Common myeloid progenitor, CD34-positive (primary cell): ENCODE data around the gene NEK1.
"Not testable (repeated sequence)": the region's sequence is repeated elsewhere in the genome, so short reads cannot be mapped to it uniquely, and the experiment has no call there.

Source experiments
- CTCF ChIA-PET: fragments of 350-600 bp; sonication (Branson Sonifier 250); formaldehyde crosslinking; loops from one replicate; lab custom pipeline; 2021; ENCODE audit warnings: antibody characterized with exemption; lab: Charles Lee
- POLR2A ChIA-PET: fragments of 350-600 bp; sonication (Branson Sonifier 250); formaldehyde crosslinking; loops from one replicate; lab custom pipeline; 2021; ENCODE audit warnings: antibody characterized with exemption; lab: Charles Lee
- DNase-seq, 3 donors: peaks; one replicate each; pipeline versions ENCODE4 v3.0.0 to v3.0.0-alpha.2; 2013
- H3K27ac ChIP-seq, 2 experiments: 1 replicate in 1 of 2; 2 replicates in 1 of 2; pipeline ENCODE4 v1.7.0; 2013; ENCODE audit warnings: inconsistent platforms in 2 of 2, low read length in 2 of 2, mild to moderate bottlenecking in 2 of 2, low read depth in 1 of 2, moderate library complexity in 1 of 2; ENCODE audit not compliant: severe bottlenecking in 2 of 2, insufficient read depth in 1 of 2, poor library complexity in 1 of 2
- H3K27me3 ChIP-seq, 5 experiments: replicated peaks in 2 of 5; 1 replicate in 3 of 5; 2 replicates in 2 of 5; pipeline versions ENCODE4 v1.6.1 to v1.7.0; 2013; ENCODE audit warnings: low read length in 4 of 5, mild to moderate bottlenecking in 2 of 5, moderate library complexity in 2 of 5, inconsistent platforms in 1 of 5; ENCODE audit not compliant: insufficient read depth in 5 of 5, control insufficient read depth in 4 of 5
- H3K36me3 ChIP-seq, 4 experiments: 1 replicate in 2 of 4; 2 replicates in 2 of 4; pipeline versions ENCODE4 v1.6.1 to v1.7.0; 2013; ENCODE audit warnings: low read length in 3 of 4, control low read depth in 1 of 4, mild to moderate bottlenecking in 1 of 4; ENCODE audit not compliant: control insufficient read depth in 4 of 4, insufficient read depth in 4 of 4
- H3K4me1 ChIP-seq, 4 experiments: 1 replicate in 3 of 4; 2 replicates in 1 of 4; pipeline versions ENCODE4 v1.6.1 to v1.7.1; 2013; ENCODE audit warnings: low read length in 3 of 4, mild to moderate bottlenecking in 3 of 4, control low read depth in 1 of 4, inconsistent platforms in 1 of 4, moderate library complexity in 1 of 4; ENCODE audit not compliant: control insufficient read depth in 4 of 4, insufficient read depth in 4 of 4; ENCODE audit errors: control extremely low read depth in 1 of 4
- H3K4me3 ChIP-seq, 7 experiments: 1 replicate in 4 of 7; 2 replicates in 3 of 7; pipeline versions ENCODE4 v1.5.1 to v1.7.0; 2013; ENCODE audit warnings: mild to moderate bottlenecking in 7 of 7, low read length in 6 of 7, moderate library complexity in 6 of 7, inconsistent platforms in 2 of 7, low read depth in 2 of 7, control low read depth in 1 of 7; ENCODE audit not compliant: insufficient read depth in 4 of 7, control insufficient read depth in 1 of 7; ENCODE audit errors: extremely low read depth in 1 of 7
- H3K9me3 ChIP-seq, 5 experiments: 1 replicate in 4 of 5; 2 replicates in 1 of 5; pipeline versions ENCODE4 v1.6.1 to v1.7.1; 2013; ENCODE audit warnings: low read length in 4 of 5, mild to moderate bottlenecking in 2 of 5, inconsistent platforms in 1 of 5, low read depth in 1 of 5, moderate library complexity in 1 of 5; ENCODE audit not compliant: control insufficient read depth in 4 of 5, insufficient read depth in 2 of 5; ENCODE audit errors: control extremely low read depth in 1 of 5
- WGBS: methylation state at CpG from one replicate; pipeline ENCODE4 v1.1.5; 2013; ENCODE audit not compliant: insufficient coverage; 5-methylcytosine and 5-hydroxymethylcytosine counted together

The NEK1 gene

GRCh38 chr4:169448935-169449334 is 163.4 kb downstream of the NEK1 start:
- H3K27ac ChIP-seq, H3K4me1 ChIP-seq, H3K27me3 ChIP-seq, CTCF ChIA-PET, H3K4me3 ChIP-seq, POLR2A ChIA-PET, DNase-seq: not testable (repeated sequence)
- Histone ChIP-seq H3K36me3 (peaks cover 0 to 44% (median 3%) of the 10 kb centered on the region in 4 experiments), H3K9me3 (peaks cover 0 to 31% (median 5%) of the 10 kb centered on the region in 5 experiments)
- 91% methylated on average over 10 of the region's 10 CpGs for WGBS

DNA sequence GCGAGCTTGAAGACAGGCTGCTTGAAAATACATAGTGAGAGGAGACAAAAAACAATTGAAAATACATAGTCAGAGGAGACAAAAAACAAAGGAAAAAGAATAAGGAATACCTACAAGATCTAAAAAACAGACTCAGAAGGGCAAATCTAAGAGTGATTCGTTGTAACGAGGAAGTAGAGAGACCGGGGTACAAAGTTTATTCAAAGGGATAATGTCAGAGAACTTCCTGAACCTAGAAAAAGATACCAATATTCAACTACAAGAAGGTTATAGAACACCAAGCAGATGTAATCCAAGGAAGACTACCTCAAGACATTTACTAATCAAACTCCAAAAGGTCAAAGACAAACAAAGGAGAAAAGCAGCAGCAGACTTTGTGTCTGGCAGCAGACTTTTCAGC is 165.6 kb downstream of the NEK1 start:
- H3K4me1 ChIP-seq: no peaks in the 10 kb centered on the region
- ChIA-PET POLR2A (interaction anchor here (0.6 kb wide), 1 partner anchor 18 kb away, joined by 3 read pairs; no protein-coding TSS in a partner anchor), CTCF (no interaction called here)
- no peak overlapping the region for H3K27ac ChIP-seq
- no peak overlapping the region for H3K4me3 ChIP-seq
- H3K36me3 ChIP-seq: peaks cover 0 to 44% (median 3%) of the 10 kb centered on the region in 4 experiments
- DNase-seq: no peak
- H3K9me3 ChIP-seq: peaks cover 0 to 43% (median 13%) of the 10 kb centered on the region in 5 experiments
- WGBS: no CpG with 5 or more reads among the region's 4 CpGs
- H3K27me3 ChIP-seq: no peaks in the 10 kb centered on the region

DNA sequence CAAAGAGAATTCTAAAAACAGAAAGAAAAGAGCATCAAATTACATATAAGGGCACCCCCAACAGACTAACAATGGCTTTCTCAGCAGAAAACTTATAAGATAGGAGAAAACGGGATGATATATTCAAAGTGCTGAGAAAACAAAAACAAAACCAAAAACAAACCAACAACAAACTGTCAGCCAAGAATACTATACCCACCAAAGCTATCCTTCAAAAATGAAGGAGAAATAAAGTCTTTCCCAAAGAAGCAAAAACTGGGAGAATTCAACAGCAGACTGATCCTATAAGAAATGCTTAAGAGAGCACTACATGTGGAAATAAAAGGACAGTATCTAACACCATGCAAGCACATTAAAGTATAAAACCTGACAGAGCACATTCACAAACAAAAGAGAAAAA is 168.6 kb downstream of the NEK1 start:
- H3K27me3 ChIP-seq: no peaks in the 10 kb centered on the region
- POLR2A ChIA-PET: no interaction called here
- WGBS: no CpG with 5 or more reads among the region's 1 CpG

DNA sequence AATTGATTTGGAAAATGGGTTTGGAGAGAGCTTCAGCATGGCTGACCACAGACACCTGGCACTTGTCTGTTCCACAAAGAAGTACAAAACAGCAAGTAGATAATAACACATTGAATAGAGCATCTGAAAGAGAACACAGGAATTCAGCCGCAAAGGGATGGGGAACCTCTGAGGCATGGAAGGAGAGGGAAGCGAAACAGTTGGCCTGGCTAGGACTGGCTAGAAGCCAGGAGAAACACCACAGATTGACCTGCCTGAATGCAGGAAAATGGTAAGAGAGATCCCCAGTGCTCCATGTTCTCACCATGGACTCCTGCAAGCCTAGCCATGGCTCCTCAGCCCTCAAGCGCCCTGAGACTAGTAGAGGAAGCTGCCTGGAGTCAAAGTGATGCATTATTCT is 171.9 kb downstream of the NEK1 start:
- 93% methylated on average over 3 of the region's 3 CpGs for WGBS
- peaks cover 0 to 13% (median 5%) of the 10 kb centered on the region in 4 experiments for H3K36me3 ChIP-seq
- H3K4me3 ChIP-seq: no peak overlapping the region
- ChIA-PET POLR2A (no interaction called here), CTCF (no interaction called here)
- no peak for DNase-seq
- H3K27ac ChIP-seq: no peak overlapping the region
- H3K27me3 ChIP-seq: no peaks in the 10 kb centered on the region
- H3K9me3 ChIP-seq: peaks cover 0 to 25% (median 6%) of the 10 kb centered on the region in 5 experiments
- peaks cover 0 to 4% (median 3%) of the 10 kb centered on the region in 4 experiments for H3K4me1 ChIP-seq

More for the DNA sequence above, 168.6 kb downstream of the NEK1 start:
- CTCF ChIA-PET: no interaction called here
- H3K27ac ChIP-seq: no peak overlapping the region
- peaks cover 0 to 4% (median 3%) of the 10 kb centered on the region in 4 experiments for H3K4me1 ChIP-seq
- peak; percentile 2 to 47 (median 26) for DNase-seq
- peaks cover 0 to 42% (median 13%) of the 10 kb centered on the region in 5 experiments for H3K9me3 ChIP-seq
- peaks cover 0 to 36% (median 4%) of the 10 kb centered on the region in 4 experiments for H3K36me3 ChIP-seq
- no peak overlapping the region for H3K4me3 ChIP-seq

- Histone ChIP-seq H3K4me3 (no peak overlapping the region), H3K27ac (no peak overlapping the region), H3K27me3 (no peaks in the 10 kb centered on the region), H3K9me3 (peaks cover 0 to 14% (median 3%) of the 10 kb centered on the region in 5 experiments), H3K4me1 (peaks cover 0 to 4% (median 3%) of the 10 kb centered on the region in 4 experiments), H3K36me3 (peaks cover 0 to 6% (median 2%) of the 10 kb centered on the region in 4 experiments)
- ChIA-PET CTCF (no interaction called here), POLR2A (no interaction called here)
- no CpG with 5 or more reads among the region's 1 CpG for whole genome bisulfite sequencing
- DNase-seq: no peak
Observed at GRCh38 chr4:169439244-169439643, 173.1 kb downstream of the NEK1 start.

GRCh38 chr4:169438057-169438480 is 174.3 kb downstream of the NEK1 start:
- whole genome bisulfite sequencing: no CpG with 5 or more reads among the region's 2 CpGs
- H3K27ac ChIP-seq: no peak overlapping the region
- peaks cover 0 to 4% (median 3%) of the 10 kb centered on the region in 4 experiments for H3K4me1 ChIP-seq
- H3K27me3 ChIP-seq: no peaks in the 10 kb centered on the region
- DNase-seq: no peak
- peaks cover 0 to 6% (median 3%) of the 10 kb centered on the region in 5 experiments for H3K9me3 ChIP-seq
- peaks cover 0 to 5% (median 2%) of the 10 kb centered on the region in 4 experiments for H3K36me3 ChIP-seq
- H3K4me3 ChIP-seq: no peak overlapping the region
- CTCF ChIA-PET: no interaction called here
- POLR2A ChIA-PET: no interaction called here

DNA sequence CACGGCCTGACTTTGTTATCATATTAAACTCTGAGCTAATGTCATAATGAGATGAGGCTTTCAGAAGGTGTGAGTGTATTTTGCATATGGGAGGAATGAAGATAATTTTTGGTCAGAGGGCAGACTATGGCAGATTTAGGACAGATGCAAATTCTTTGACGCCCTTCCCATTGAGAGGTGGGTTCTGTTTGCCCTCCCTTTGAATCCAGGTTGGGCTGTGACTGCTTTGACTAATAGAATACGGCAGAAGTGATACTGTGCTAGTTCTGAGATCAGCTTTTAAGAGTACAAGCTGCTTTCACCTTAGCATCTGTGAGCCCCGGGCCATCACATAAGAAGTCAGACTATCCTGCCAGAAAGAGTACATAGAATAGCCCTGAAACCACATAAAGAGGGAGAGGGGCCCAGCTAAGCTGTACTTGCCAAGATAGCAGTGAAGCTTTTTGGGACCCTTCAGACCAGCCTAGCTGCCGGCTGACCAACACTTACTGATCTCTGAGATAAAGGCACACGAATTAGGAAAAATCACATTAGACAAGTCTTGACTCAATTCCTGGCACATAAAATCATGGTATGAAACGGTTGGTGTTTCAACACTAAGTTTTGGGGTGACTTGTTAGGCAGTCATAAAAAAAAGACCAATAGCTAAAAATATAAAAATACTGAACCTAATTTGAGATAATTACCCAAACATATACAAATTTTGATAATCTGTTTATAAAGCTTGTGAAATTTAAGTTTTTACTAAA is 174.9 kb downstream of the NEK1 start:
- ChIA-PET CTCF (no interaction called here), POLR2A (no interaction called here)
- H3K9me3 ChIP-seq: peaks cover 0 to 3% (median 0%) of the 10 kb centered on the region in 5 experiments
- no peaks in the 10 kb centered on the region for H3K27me3 ChIP-seq
- no peak overlapping the region for H3K4me3 ChIP-seq
- H3K27ac ChIP-seq: no peak overlapping the region
- DNase-seq: no peak
- peaks cover 0 to 7% (median 2%) of the 10 kb centered on the region in 4 experiments for H3K36me3 ChIP-seq
- peaks cover 0 to 4% (median 3%) of the 10 kb centered on the region in 4 experiments for H3K4me1 ChIP-seq
- 98% methylated on average over 5 of the region's 7 CpGs for WGBS
